NB4 (cell line): ENCODE measurements around the gene CPN2.

Source experiments
- DNase-seq: peaks from one replicate; pipeline ENCODE4 v3.0.0; 2010; ENCODE audit warnings: low read depth
- H3K4me3 ChIP-seq: one replicate; pipeline ENCODE4 v1.5.1; 2011; ENCODE audit warnings: mild to moderate bottlenecking, low read depth, low read length, moderate library complexity
- MYC ChIP-seq: IDR thresholded peaks from 2 replicates; pipeline ENCODE4 v1.6.1; 2011; ENCODE audit warnings: low read depth, low read length
- POLR2A ChIP-seq: IDR thresholded peaks from 2 replicates; pipeline ENCODE4 v1.6.1; 2011; ENCODE audit warnings: mild to moderate bottlenecking; ENCODE audit not compliant: insufficient read length; ENCODE audit errors: extremely low read depth
- TF ChIP-seq, protein P1 (sequence below): IDR thresholded peaks from 2 replicates; pipeline ENCODE4 v1.6.1; 2011; ENCODE audit warnings: low read depth, low read length
- TF ChIP-seq, protein P2 (sequence below): IDR thresholded peaks from one replicate; pipeline ENCODE4 v1.5.1; 2012; ENCODE audit warnings: low read depth, low read length

The CPN2 gene

DNA sequence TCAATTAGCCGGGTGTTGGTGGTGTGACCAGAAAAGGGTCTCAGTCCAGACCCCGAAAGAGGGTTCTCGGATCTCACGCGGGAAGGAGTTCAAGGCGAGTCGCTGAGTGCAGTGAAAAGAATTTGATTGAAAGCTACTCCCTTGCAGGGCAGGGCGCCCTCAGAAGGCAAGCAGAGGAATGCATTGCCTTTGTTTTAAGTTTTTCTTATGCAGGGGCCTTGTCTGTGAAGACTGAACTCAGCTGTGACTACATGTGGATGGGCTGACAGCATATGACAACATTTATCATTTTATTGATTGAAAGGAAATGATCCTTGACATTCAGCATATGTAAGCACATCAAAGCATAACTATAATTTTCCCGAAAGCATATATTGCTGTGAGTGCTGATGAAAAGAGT, 11.8 kb downstream of the CPN2 start:
- TF ChIP-seq, protein P1, sequence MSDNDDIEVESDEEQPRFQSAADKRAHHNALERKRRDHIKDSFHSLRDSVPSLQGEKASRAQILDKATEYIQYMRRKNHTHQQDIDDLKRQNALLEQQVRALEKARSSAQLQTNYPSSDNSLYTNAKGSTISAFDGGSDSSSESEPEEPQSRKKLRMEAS = no peak
- TF ChIP-seq, protein P2, sequence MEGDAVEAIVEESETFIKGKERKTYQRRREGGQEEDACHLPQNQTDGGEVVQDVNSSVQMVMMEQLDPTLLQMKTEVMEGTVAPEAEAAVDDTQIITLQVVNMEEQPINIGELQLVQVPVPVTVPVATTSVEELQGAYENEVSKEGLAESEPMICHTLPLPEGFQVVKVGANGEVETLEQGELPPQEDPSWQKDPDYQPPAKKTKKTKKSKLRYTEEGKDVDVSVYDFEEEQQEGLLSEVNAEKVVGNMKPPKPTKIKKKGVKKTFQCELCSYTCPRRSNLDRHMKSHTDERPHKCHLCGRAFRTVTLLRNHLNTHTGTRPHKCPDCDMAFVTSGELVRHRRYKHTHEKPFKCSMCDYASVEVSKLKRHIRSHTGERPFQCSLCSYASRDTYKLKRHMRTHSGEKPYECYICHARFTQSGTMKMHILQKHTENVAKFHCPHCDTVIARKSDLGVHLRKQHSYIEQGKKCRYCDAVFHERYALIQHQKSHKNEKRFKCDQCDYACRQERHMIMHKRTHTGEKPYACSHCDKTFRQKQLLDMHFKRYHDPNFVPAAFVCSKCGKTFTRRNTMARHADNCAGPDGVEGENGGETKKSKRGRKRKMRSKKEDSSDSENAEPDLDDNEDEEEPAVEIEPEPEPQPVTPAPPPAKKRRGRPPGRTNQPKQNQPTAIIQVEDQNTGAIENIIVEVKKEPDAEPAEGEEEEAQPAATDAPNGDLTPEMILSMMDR = peak; percentile 24
- DNase-seq = no peak
- no peak overlapping the region for H3K4me3 ChIP-seq

GRCh38 chr3:194337965-194338753, 13.0 kb downstream of the CPN2 start:
- no peak for DNase-seq
- TF ChIP-seq, protein P2 = no peak
- TF ChIP-seq, protein P1 = no peak
- TF ChIP-seq MYC (no peak), POLR2A (no peak)
- H3K4me3 ChIP-seq = no peak overlapping the region

DNA sequence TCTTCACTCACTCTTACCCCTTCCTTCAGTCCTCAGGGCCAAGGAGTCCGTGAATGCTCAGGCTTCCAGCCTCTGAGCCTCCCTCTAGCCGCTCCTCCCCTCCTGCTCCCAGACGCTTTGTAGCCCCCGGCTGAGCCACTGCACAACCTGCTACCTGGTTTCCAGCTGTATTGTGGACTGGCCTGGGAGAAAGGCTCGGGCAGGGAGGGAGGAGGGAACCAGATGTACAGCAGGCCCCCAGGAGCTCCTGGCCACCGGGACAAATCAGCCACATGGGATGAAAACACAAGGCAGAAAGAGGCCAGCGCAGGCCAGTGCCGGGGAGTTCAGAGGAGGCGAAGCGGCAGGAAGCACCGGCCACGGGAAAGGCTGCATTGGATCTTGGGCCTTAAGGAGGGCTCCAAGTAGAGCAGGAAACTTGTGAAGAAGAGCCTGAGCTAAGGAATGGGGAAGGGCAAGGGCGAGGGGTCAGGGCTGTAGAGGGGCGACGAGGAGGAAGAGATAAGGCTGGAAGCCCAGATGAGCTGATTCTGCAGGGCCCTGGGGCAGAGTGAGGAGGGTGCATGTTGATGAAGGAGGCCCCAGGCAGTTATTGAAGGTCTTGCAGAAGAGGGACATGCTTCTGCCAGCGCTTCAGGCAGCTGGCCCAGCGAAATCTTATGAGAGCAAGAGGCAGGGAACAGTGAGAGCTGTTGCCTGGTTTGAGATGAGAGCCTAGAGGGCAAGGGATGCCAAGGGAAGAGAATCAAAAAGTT, 14.3 kb downstream of the CPN2 start:
- no peak for DNase-seq
- TF ChIP-seq, protein P1 = no peak
- TF ChIP-seq MYC = no peak
- TF ChIP-seq, protein P2 = no peak
- TF ChIP-seq POLR2A = no peak

GRCh38 chr3:194333981-194334320, 17.2 kb downstream of the CPN2 start:
- TF ChIP-seq, protein P1 = peak; percentile 85
- no peak for TF ChIP-seq POLR2A
- TF ChIP-seq MYC = peak; percentile 84
- no peak for DNase-seq
- no peak overlapping the region for H3K4me3 ChIP-seq

More for the DNA sequence above, 14.3 kb downstream of the CPN2 start:
- H3K4me3 ChIP-seq = no peak overlapping the region

GRCh38 chr3:194333212-194333980, 17.7 kb downstream of the CPN2 start:
- peak; percentile 87 for DNase-seq
- H3K4me3 ChIP-seq = peak overlapping the region; percentile 44
- no peak for TF ChIP-seq MYC
- TF ChIP-seq, protein P2 = peak; percentile 77

- DNase-seq = no peak
- no peak overlapping the region for H3K4me3 ChIP-seq
- TF ChIP-seq, protein P2 = no peak
- TF ChIP-seq, protein P1 = no peak
- no peak for TF ChIP-seq MYC
- no peak for TF ChIP-seq POLR2A
These were observed 18.3 kb downstream of the CPN2 start for GRCh38 chr3:194332858-194333211.
